DOHH2 (cell line): ENCODE data around the gene RYR2.

ENCODE experiments used
- EZH2phosphoT487 ChIP-seq: fragments of 200-600 bp; sonication (generic); IDR thresholded peaks from 2 replicates; pipeline ENCODE4 v1.6.1; 2017; ENCODE audit warnings: borderline replicate concordance, mild to moderate bottlenecking, antibody characterized with exemption, low read length, moderate library complexity, mixed read lengths
- TF ChIP-seq, protein P1 (sequence below): fragments of 200-600 bp; sonication (generic); IDR thresholded peaks from one replicate; pipeline ENCODE4 v1.5.1; 2014; ENCODE audit warnings: antibody characterized with exemption, mild to moderate bottlenecking, low read depth, low read length; ENCODE audit not compliant: poor library complexity, severe bottlenecking

DNA sequence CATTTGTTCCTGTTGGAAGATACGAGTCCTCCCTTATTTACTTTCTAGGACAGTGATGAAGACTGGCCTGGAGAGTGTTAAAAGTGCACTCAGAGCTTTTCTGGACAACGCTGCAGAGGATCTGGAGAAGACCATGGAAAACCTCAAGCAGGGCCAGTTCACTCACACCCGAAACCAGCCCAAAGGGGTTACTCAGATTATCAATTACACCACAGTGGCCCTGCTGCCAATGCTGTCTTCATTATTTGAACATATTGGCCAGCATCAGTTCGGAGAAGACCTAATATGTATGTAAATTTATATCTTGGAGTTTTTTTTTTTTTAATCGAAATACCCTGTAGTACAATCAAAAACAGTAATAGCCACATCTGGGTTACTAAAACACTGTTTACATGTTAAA lies 658.2 kb downstream of the RYR2 start:
- TF ChIP-seq, protein P1, sequence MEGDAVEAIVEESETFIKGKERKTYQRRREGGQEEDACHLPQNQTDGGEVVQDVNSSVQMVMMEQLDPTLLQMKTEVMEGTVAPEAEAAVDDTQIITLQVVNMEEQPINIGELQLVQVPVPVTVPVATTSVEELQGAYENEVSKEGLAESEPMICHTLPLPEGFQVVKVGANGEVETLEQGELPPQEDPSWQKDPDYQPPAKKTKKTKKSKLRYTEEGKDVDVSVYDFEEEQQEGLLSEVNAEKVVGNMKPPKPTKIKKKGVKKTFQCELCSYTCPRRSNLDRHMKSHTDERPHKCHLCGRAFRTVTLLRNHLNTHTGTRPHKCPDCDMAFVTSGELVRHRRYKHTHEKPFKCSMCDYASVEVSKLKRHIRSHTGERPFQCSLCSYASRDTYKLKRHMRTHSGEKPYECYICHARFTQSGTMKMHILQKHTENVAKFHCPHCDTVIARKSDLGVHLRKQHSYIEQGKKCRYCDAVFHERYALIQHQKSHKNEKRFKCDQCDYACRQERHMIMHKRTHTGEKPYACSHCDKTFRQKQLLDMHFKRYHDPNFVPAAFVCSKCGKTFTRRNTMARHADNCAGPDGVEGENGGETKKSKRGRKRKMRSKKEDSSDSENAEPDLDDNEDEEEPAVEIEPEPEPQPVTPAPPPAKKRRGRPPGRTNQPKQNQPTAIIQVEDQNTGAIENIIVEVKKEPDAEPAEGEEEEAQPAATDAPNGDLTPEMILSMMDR: no peak
- TF ChIP-seq EZH2phosphoT487: no peak
